ENCODE results near the gene CHRNA4. TPM values are rescaled to one million over a fixed set of nuclear protein-coding genes. Genes with fewer than 3 reads are reported as not detected.

The CHRNA4 gene
- total RNA-seq, 2 donors from 2014 or later: 0.46 TPM; not detected in 1

DNA sequence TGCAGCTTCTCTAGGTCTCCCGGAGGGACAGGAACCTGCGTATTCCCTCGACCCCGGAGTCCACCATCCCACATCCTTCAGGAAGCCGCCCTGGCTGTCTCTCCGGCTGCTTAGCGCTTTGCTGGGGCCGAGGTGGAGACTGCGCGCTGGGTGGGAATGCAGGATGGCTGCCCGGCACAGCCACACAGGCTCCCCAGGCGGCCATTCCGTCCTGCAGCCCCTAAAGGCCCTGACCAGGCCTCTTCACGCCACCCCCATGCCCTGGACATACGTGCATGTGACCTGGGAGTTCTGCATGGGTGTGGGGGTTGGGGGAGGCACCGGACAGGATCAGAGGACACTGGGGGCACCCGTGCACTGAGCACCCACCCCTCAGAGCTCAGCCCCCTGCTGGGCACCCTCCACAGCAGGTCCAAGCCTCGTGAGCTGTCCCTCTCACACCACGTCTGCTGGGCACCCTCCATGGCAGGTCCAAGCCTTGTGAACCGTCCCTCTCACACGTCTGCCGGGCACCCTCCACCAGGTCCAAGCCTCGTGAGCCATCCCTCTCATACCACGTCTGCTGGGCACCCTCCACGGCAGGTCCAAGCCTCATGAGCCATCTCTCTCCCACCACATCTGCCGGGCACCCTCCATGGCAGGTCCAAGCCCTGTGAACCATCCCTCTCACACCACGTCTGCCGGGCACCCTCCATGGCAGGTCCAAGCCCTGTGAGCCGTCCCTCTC lies 40.4 kb upstream of the CHRNA4 start:
- Histone ChIP-seq H3K9ac (ENCODE audit: extremely low read depth, low read length, poor library complexity, severe bottlenecking) (no peak overlapping the region), H3K27me3 (ENCODE audit: control insufficient read depth, insufficient read depth, low read length, poor library complexity, severe bottlenecking) (no peaks in the 10 kb centered on the region), H3K4me1 (ENCODE audit: control insufficient read depth, insufficient read depth, low read length) (no peaks in the 10 kb centered on the region), H3K36me3 (ENCODE audit: control insufficient read depth, insufficient read depth, low read length) (no peaks in the 10 kb centered on the region), H3K4me3 (ENCODE audit: low read length) (no peak overlapping the region), H3K9me3 (ENCODE audit: control insufficient read depth, low read length) (no peaks in the 10 kb centered on the region), H3K27ac (ENCODE audit: low read depth, low read length) (no peak overlapping the region)
- no peaks in the 10 kb centered on the region for H3K27me3 Mint-ChIP-seq (ENCODE audit: insufficient read depth)
- H3K27ac Mint-ChIP-seq: no peak overlapping the region
- no peaks in the 10 kb centered on the region for H3K9me3 Mint-ChIP-seq
- no peaks in the 10 kb centered on the region for H3K4me1 Mint-ChIP-seq
- 90 to 92% methylated on average over 11 to 29 of the region's 29 CpGs for WGBS, 2 experiments (ENCODE audit: insufficient coverage in 1 of 2, insufficient read length in 1 of 2)
- TF ChIP-seq, protein P1, sequence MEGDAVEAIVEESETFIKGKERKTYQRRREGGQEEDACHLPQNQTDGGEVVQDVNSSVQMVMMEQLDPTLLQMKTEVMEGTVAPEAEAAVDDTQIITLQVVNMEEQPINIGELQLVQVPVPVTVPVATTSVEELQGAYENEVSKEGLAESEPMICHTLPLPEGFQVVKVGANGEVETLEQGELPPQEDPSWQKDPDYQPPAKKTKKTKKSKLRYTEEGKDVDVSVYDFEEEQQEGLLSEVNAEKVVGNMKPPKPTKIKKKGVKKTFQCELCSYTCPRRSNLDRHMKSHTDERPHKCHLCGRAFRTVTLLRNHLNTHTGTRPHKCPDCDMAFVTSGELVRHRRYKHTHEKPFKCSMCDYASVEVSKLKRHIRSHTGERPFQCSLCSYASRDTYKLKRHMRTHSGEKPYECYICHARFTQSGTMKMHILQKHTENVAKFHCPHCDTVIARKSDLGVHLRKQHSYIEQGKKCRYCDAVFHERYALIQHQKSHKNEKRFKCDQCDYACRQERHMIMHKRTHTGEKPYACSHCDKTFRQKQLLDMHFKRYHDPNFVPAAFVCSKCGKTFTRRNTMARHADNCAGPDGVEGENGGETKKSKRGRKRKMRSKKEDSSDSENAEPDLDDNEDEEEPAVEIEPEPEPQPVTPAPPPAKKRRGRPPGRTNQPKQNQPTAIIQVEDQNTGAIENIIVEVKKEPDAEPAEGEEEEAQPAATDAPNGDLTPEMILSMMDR (conservative IDR thresholded peaks at IDR 0.05): no peak
- no peak for DNase-seq
- H3K36me3 Mint-ChIP-seq (ENCODE audit: low read depth): no peaks in the 10 kb centered on the region
- H3K4me3 Mint-ChIP-seq: no peak overlapping the region

DNA sequence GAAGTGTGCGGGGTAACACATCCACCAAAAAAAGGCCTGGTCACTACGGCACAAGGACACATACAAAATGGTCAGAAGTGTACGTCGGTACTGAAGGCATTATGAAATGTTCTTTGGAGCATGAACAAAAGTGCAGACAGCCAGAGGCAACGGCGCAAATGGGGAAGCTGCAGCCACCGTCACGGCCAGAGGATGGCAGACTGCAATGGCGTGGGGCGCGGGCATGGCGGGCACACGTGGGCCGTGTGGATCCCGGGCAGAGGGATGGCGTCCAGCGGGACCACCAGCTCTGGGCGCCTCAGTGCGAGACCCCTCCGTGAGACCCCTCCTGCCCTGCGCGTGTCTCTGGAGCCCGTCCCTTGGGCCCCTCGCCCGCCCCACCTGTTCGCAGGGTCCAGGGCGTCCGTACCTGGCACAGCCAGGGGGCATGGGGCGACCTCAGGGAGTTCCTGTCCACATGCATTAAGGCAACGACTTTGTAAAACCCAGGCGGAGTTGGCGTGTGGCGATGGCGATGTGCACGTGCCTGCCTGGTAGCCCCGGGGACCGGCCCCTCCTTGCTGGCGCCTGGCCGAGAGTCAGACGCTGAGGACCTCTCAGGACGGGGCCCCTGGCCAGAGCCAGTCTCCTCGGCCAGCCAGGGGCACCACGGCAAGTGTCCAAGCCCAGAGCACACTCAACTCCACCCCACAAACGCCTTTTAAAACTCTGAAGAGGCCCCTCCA lies 39.5 kb upstream of the CHRNA4 start:
- Histone ChIP-seq H3K36me3 (ENCODE audit: control insufficient read depth, insufficient read depth, low read length) (no peaks in the 10 kb centered on the region), H3K9me3 (ENCODE audit: control insufficient read depth, low read length) (no peaks in the 10 kb centered on the region), H3K27me3 (ENCODE audit: control insufficient read depth, insufficient read depth, low read length, poor library complexity, severe bottlenecking) (no peaks in the 10 kb centered on the region), H3K4me1 (ENCODE audit: control insufficient read depth, insufficient read depth, low read length) (no peaks in the 10 kb centered on the region), H3K4me3 (ENCODE audit: low read length) (no peak overlapping the region), H3K27ac (ENCODE audit: low read depth, low read length) (no peak overlapping the region), H3K9ac (ENCODE audit: extremely low read depth, low read length, poor library complexity, severe bottlenecking) (no peak overlapping the region)
- no peak for DNase-seq
- WGBS, 2 experiments (ENCODE audit: insufficient coverage in 1 of 2, insufficient read length in 1 of 2): 91 to 96% methylated on average over 16 to 44 of the region's 44 CpGs
- H3K36me3 Mint-ChIP-seq (ENCODE audit: low read depth): no peaks in the 10 kb centered on the region
- H3K4me1 Mint-ChIP-seq: no peaks in the 10 kb centered on the region
- no peaks in the 10 kb centered on the region for H3K27me3 Mint-ChIP-seq (ENCODE audit: insufficient read depth)
- H3K27ac Mint-ChIP-seq: no peak overlapping the region
- H3K4me3 Mint-ChIP-seq: no peak overlapping the region
- TF ChIP-seq, protein P1 (conservative IDR thresholded peaks at IDR 0.05): no peak
- H3K9me3 Mint-ChIP-seq: no peaks in the 10 kb centered on the region

DNA sequence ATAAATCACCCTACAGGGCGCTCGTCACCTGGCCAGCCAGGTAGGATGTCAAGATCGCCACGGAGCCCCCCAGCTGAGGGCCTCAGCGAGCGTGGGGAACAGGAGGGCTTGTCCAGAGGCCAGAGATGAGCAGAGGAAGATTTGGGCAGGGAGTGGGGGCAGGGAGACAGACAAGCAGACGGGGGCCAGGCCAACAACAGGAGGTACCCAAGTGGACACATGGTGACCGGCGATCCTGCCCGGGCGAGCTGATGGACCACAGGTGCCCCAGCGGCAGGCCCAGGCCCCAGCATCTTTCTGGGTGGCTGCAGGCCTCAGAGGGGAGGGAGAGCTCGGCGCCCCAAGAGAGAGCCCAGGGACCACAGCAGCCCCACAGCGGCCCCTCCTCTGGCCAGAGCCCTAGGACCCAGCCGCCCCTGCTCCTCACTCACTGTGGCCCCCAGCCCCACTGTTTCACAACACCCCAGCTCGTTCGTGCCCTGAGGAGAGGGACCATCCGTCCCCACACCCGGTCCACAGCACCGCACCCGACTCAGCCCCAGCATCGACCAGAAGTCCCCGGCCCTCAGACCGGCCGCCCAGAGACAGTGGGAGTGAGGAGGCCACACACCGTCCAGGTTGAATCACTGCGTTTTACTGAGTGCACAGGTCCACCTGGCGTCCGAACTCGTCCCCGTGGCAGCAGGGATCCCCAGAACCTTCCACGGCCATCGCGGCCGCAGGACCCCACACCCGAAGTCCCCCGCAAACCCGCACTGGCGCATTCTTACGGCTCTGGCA lies 38.6 kb upstream of the CHRNA4 start:
- DNase-seq: no peak
- H3K4me3 Mint-ChIP-seq: no peak overlapping the region
- no peaks in the 10 kb centered on the region for H3K4me1 Mint-ChIP-seq
- Histone ChIP-seq H3K9me3 (ENCODE audit: control insufficient read depth, low read length) (no peaks in the 10 kb centered on the region), H3K27me3 (ENCODE audit: control insufficient read depth, insufficient read depth, low read length, poor library complexity, severe bottlenecking) (no peaks in the 10 kb centered on the region), H3K36me3 (ENCODE audit: control insufficient read depth, insufficient read depth, low read length) (no peaks in the 10 kb centered on the region), H3K4me3 (ENCODE audit: low read length) (no peak overlapping the region), H3K9ac (ENCODE audit: extremely low read depth, low read length, poor library complexity, severe bottlenecking) (no peak overlapping the region), H3K4me1 (ENCODE audit: control insufficient read depth, insufficient read depth, low read length) (no peaks in the 10 kb centered on the region), H3K27ac (ENCODE audit: low read depth, low read length) (no peak overlapping the region)
- H3K36me3 Mint-ChIP-seq (ENCODE audit: low read depth): no peaks in the 10 kb centered on the region
- H3K9me3 Mint-ChIP-seq: no peaks in the 10 kb centered on the region
- H3K27me3 Mint-ChIP-seq (ENCODE audit: insufficient read depth): no peaks in the 10 kb centered on the region
- TF ChIP-seq, protein P1 (conservative IDR thresholded peaks at IDR 0.05): no peak
- whole genome bisulfite sequencing, 2 experiments (ENCODE audit: insufficient coverage in 1 of 2, insufficient read length in 1 of 2): 90 to 91% methylated on average over 33 to 41 of the region's 41 CpGs
- no peak overlapping the region for H3K27ac Mint-ChIP-seq
